ENCODE results near the gene AUTS2.

- TF ChIP-seq CTCF (IDR thresholded peaks at IDR 0.05) (no peak), POLR2AphosphoS5 (IDR thresholded peaks at IDR 0.05; ENCODE audit: insufficient read depth in 1 of 2, low read depth in 1 of 2) (no peak)
Observed at GRCh38 chr7:70533614-70534013, 935.3 kb downstream of the AUTS2 start.

Measured in vagina (tissue), 2 donors.